GM12872 (cell line): Measurements from ENCODE around the gene MYBPC2.

Experiments used
- CTCF ChIP-seq: IDR thresholded peaks from 3 replicates; pipeline ENCODE4 v1.5.1; 2011; ENCODE audit warnings: low read depth, mild to moderate bottlenecking, low read length, moderate library complexity; ENCODE audit not compliant: insufficient read depth

MYBPC2 gene

DNA sequence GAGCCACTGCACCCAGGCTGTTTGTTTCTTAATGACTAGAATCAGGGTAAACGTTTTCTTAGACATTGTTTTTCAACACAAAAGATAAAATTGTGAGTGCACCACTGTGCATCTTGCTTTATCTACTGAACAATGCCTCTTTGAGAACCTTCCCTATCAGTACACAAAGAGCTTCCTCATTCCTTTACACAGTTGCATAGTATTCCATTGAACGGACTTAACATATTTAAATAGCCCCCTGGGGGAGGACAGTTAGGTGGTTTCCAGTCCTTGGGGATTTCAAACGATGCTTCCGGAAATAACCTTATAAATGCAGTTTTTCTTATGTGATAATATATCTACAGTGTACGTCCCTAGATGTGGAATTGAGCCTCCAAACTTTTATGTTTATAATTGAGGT is 39.9 kb upstream of the MYBPC2 start:
- TF ChIP-seq CTCF = no peak

GRCh38 chr19:50393589-50393988 is 39.1 kb upstream of the MYBPC2 start:
- TF ChIP-seq CTCF = no peak

DNA sequence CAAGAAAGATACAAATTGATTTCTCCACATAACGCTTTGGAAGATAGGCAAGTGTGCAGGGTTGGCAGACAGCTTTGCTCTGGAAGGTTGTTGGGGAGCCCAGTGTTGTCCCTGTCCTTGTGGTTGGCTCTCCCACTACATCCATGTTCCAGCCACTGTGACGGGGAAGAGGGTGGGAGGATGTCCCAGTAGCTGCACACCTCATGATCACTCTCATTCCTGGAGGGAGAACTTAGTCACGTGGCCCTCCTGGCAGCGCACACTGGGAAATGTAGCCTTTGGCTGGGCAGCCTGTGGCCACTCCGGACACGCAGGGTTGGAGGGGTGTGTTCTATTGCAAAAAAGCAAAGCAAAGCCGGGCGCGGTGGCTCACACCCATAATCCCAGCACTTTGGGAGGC is 38.7 kb upstream of the MYBPC2 start:
- TF ChIP-seq CTCF = no peak

- TF ChIP-seq CTCF = no peak
Measured at GRCh38 chr19:50398675-50399367, 33.9 kb upstream of the MYBPC2 start.

DNA sequence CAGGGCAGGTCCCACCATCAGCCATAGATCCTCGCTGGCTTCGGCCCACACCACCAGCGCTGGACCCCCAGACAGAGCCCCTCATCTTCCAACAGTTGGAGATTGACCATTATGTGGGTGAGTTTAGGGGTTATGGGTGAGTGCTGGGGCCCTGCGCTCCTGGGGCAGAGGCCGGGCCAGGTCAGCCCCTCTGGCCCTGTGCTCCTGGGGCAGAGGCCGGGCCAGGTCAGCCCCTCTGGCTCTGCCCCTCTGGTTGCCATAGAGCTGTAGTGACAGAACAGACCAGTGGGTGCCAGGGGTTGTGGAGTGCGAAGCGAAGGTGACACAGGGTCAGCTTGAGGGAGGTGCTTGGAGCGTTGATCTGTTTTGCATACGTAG is 33.3 kb upstream of the MYBPC2 start:
- no peak for TF ChIP-seq CTCF

DNA sequence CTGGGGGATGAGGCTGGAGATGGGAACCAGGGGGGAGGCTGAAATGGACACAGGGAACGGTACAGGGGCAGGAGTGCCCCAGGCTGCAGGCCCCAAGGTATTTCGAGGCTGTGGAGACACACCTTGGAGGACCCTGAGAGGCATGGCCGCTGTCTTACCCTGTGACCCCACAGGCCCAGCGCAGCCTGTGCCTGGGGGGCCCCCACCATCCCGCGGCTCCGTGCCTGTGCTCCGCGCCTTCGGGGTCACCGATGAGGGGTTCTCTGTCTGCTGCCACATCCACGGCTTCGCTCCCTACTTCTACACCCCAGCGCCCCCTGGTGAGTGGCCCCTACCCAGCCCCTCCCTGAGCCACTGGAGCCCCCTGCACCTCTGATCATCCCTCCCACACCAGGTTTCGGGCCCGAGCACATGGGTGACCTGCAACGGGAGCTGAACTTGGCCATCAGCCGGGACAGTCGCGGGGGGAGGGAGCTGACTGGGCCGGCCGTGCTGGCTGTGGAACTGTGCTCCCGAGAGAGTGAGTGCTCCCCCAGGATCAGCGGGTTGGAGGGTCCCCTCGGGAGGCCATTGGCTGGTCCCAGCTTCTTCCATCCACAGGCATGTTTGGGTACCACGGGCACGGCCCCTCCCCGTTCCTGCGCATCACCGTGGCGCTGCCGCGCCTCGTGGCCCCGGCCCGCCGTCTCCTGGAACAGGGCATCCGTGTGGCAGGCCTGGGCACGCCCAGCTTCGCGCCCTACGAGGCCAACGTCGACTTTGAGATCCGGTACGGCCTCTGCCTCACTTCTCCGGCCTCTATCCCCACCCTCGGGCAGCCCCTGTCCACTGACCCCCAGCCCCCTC is 30.9 kb upstream of the MYBPC2 start:
- no peak for TF ChIP-seq CTCF

GRCh38 chr19:50402544-50403301 is 30.0 kb upstream of the MYBPC2 start:
- TF ChIP-seq CTCF = no peak
